HS-27A (cell line): ENCODE measurements around the gene STBD1.
A peak's percentile ranks its signal among the peaks of the same experiment; 100 is the strongest.
"Not testable (repeated sequence)": the region's sequence is repeated elsewhere in the genome, so short reads cannot be mapped to it uniquely, and the experiment has no call there.

Source experiments
- DNase-seq: peaks from one replicate; pipeline ENCODE4 v3.0.0-alpha.2; 2012; ENCODE audit warnings: low read depth, missing footprints

Gene STBD1

GRCh38 chr4:76283900-76284299, 22.6 kb upstream of the STBD1 start:
- no peak for DNase-seq

GRCh38 chr4:76287811-76288210, 18.7 kb upstream of the STBD1 start:
- DNase-seq, result not testable (repeated sequence)

GRCh38 chr4:76292730-76293129, 13.8 kb upstream of the STBD1 start:
- no peak for DNase-seq

- DNase-seq, result no peak
Measured at GRCh38 chr4:76293772-76294171, 12.8 kb upstream of the STBD1 start.

- no peak for DNase-seq
Measured at GRCh38 chr4:76296286-76296820, 10.2 kb upstream of the STBD1 start.

GRCh38 chr4:76298227-76298626, 8.3 kb upstream of the STBD1 start:
- DNase-seq, result no peak

- DNase-seq, result no peak
Measured at GRCh38 chr4:76300012-76300411, 6.5 kb upstream of the STBD1 start.

- DNase-seq, result peak; percentile 40
Measured at GRCh38 chr4:76301068-76301774, 5.3 kb upstream of the STBD1 start.

- DNase-seq, result no peak
Measured at GRCh38 chr4:76301775-76302162, 4.8 kb upstream of the STBD1 start.

- no peak for DNase-seq
Measured at GRCh38 chr4:76302826-76303438, 3.6 kb upstream of the STBD1 start.

- DNase-seq, result no peak
Measured at GRCh38 chr4:76305033-76305687, 1.4 kb upstream of the STBD1 start.

- peak; percentile 30 for DNase-seq
Measured at GRCh38 chr4:76306882-76307659, 538 bp downstream of the STBD1 start.

GRCh38 chr4:76307660-76308014, 1.1 kb downstream of the STBD1 start:
- DNase-seq, result no peak

- no peak for DNase-seq
Measured at GRCh38 chr4:76308548-76308947, 2.0 kb downstream of the STBD1 start.

- DNase-seq, result no peak
Measured at GRCh38 chr4:76309939-76310550, 3.5 kb downstream of the STBD1 start.

- no peak for DNase-seq
Measured at GRCh38 chr4:76310683-76311082, 4.2 kb downstream of the STBD1 start.

- DNase-seq, result no peak
Measured at GRCh38 chr4:76311896-76312331, 5.4 kb downstream of the STBD1 start.

- no peak for DNase-seq
Measured at GRCh38 chr4:76312457-76312856, 5.9 kb downstream of the STBD1 start.

GRCh38 chr4:76313547-76313946, 7.0 kb downstream of the STBD1 start:
- DNase-seq, result no peak

GRCh38 chr4:76315267-76315918, 8.9 kb downstream of the STBD1 start:
- DNase-seq, result no peak

GRCh38 chr4:76316131-76316530, 9.6 kb downstream of the STBD1 start:
- DNase-seq, result no peak
